Mesenchymal stem cell (in vitro differentiated cells and primary cell): Measurements from ENCODE around the gene NEU4.
"Not testable (repeated sequence)": the region's sequence is repeated elsewhere in the genome, so short reads cannot be mapped to it uniquely, and the experiment has no call there.

Experiments
- DNase-seq: peaks from one replicate; pipeline ENCODE4 v3.0.0-alpha.2; 2013
- H2AFZ ChIP-seq: one replicate; pipeline ENCODE4 v1.6.1; 2013; ENCODE audit warnings: low read depth, mild to moderate bottlenecking, control low read depth, inconsistent platforms, low read length, moderate library complexity
- H2AK5ac ChIP-seq: 2 replicates; pipeline ENCODE4 v1.6.1; 2013; ENCODE audit warnings: low read length, moderate library complexity, mild to moderate bottlenecking, inconsistent platforms; ENCODE audit not compliant: severe bottlenecking
- H2BK120ac ChIP-seq: one replicate; pipeline ENCODE4 v1.6.1; 2013; ENCODE audit warnings: low read depth, mild to moderate bottlenecking, inconsistent platforms, low read length, moderate library complexity
- H2BK12ac ChIP-seq, 2 experiments: one replicate each; pipeline ENCODE4 v1.6.1; 2013; ENCODE audit warnings: inconsistent platforms in 2 of 2, low read length in 2 of 2, mild to moderate bottlenecking in 2 of 2, moderate library complexity in 2 of 2, control low read depth in 1 of 2
- H2BK15ac ChIP-seq: one replicate; pipeline ENCODE4 v1.6.1; 2013; ENCODE audit warnings: mild to moderate bottlenecking, low read depth, inconsistent platforms; ENCODE audit not compliant: poor library complexity, severe bottlenecking
- H2BK5ac ChIP-seq: 2 replicates; pipeline ENCODE4 v1.6.1; 2013; ENCODE audit warnings: low read depth, mild to moderate bottlenecking, low read length, control low read depth, inconsistent platforms; ENCODE audit not compliant: poor library complexity, severe bottlenecking
- H3K14ac ChIP-seq, 2 experiments: one replicate each; pipeline ENCODE4 v1.6.1; 2013; ENCODE audit warnings: inconsistent platforms in 2 of 2, low read length in 2 of 2, control low read depth in 1 of 2, mild to moderate bottlenecking in 1 of 2, moderate library complexity in 1 of 2
- H3K18ac ChIP-seq, 2 experiments: one replicate each; pipeline ENCODE4 v1.6.1; 2013; ENCODE audit warnings: inconsistent platforms in 2 of 2, low read length in 2 of 2, control low read depth in 1 of 2, low read depth in 1 of 2, mild to moderate bottlenecking in 1 of 2
- H3K23ac ChIP-seq, 2 experiments: one replicate each; pipeline ENCODE4 v1.6.1; 2013; ENCODE audit warnings: inconsistent platforms in 2 of 2, low read length in 2 of 2, mild to moderate bottlenecking in 2 of 2, moderate library complexity in 2 of 2, control low read depth in 1 of 2
- H3K27ac ChIP-seq: 2 replicates; pipeline ENCODE4 v1.5.1; 2013; ENCODE audit warnings: mild to moderate bottlenecking, moderate library complexity, low read length, control low read depth, inconsistent platforms; ENCODE audit not compliant: poor library complexity, severe bottlenecking
- H3K27me3 ChIP-seq, 2 experiments: 2 replicates each; pipeline versions ENCODE4 v1.6.1 to v1.7.0; 2013; ENCODE audit warnings: low read length in 2 of 2, mild to moderate bottlenecking in 2 of 2, moderate library complexity in 2 of 2, control low read depth in 1 of 2, inconsistent platforms in 1 of 2; ENCODE audit not compliant: control insufficient read depth in 1 of 2, insufficient read depth in 1 of 2
- H3K36me3 ChIP-seq, 2 experiments: 2 replicates each; pipeline versions ENCODE4 v1.6.1 to v1.7.0; 2013; ENCODE audit warnings: low read length in 2 of 2, control low read depth in 1 of 2, inconsistent platforms in 1 of 2, low read depth in 1 of 2, mild to moderate bottlenecking in 1 of 2; ENCODE audit not compliant: insufficient read depth in 2 of 2, control insufficient read depth in 1 of 2
- H3K4ac ChIP-seq, 2 experiments: one replicate each; pipeline ENCODE4 v1.6.1; 2013; ENCODE audit warnings: inconsistent platforms in 2 of 2, low read length in 2 of 2, mild to moderate bottlenecking in 2 of 2, moderate library complexity in 2 of 2, control low read depth in 1 of 2, low read depth in 1 of 2
- H3K4me1 ChIP-seq: 2 replicates; pipeline ENCODE4 v1.6.1; 2013; ENCODE audit warnings: low read depth, low read length, control low read depth; ENCODE audit not compliant: control insufficient read depth, insufficient read depth
- H3K4me2 ChIP-seq: 2 replicates; pipeline ENCODE4 v1.6.1; 2013; ENCODE audit warnings: low read length, mild to moderate bottlenecking, inconsistent platforms; ENCODE audit not compliant: poor library complexity, severe bottlenecking
- H3K4me3 ChIP-seq, 2 experiments: 2 replicates each; pipeline versions ENCODE4 v1.5.1 to v1.7.0; 2013; ENCODE audit warnings: low read length in 2 of 2, mild to moderate bottlenecking in 2 of 2, control low read depth in 1 of 2, low read depth in 1 of 2; ENCODE audit not compliant: insufficient read depth in 1 of 2
- H3K79me1 ChIP-seq: replicated peaks from 2 replicates; pipeline ENCODE4 v1.6.1; 2013; ENCODE audit warnings: mild to moderate bottlenecking, control low read depth, low read length, inconsistent platforms; ENCODE audit not compliant: poor library complexity, severe bottlenecking
- H3K9ac ChIP-seq: 2 replicates; pipeline ENCODE4 v1.7.0; 2013; ENCODE audit warnings: mild to moderate bottlenecking, low read length, moderate library complexity
- H3K9me3 ChIP-seq: 2 replicates; pipeline ENCODE4 v1.7.0; 2013; ENCODE audit warnings: mild to moderate bottlenecking, low read length; ENCODE audit not compliant: control insufficient read depth
- H4K8ac ChIP-seq: one replicate; pipeline ENCODE4 v1.6.1; 2013; ENCODE audit warnings: inconsistent platforms, mild to moderate bottlenecking, low read length, moderate library complexity
- H4K91ac ChIP-seq: one replicate; pipeline ENCODE4 v1.6.1; 2013; ENCODE audit warnings: mild to moderate bottlenecking, low read length, inconsistent platforms
- WGBS: methylation state at CpG from one replicate; pipeline ENCODE4 v1.1.7; 2013; ENCODE audit warnings: mixed read lengths; 5-methylcytosine and 5-hydroxymethylcytosine counted together

Gene NEU4

GRCh38 chr2:241823531-241824437 is 14.8 kb downstream of the NEU4 start:
- H3K79me1 ChIP-seq: not testable (repeated sequence)
- H3K27me3 ChIP-seq: peaks cover 0 to 21% of the 10 kb centered on the region in 2 experiments

GRCh38 chr2:241827394-241827793 is 18.4 kb downstream of the NEU4 start:
- Histone ChIP-seq H3K9me3 (peaks cover 44% of the 10 kb centered on the region), H3K79me1 (no peaks in the 10 kb centered on the region), H2BK15ac (no peak overlapping the region), H2BK5ac (no peak overlapping the region), H2AK5ac (no peak overlapping the region), H3K27me3 (peaks cover 0 to 15% of the 10 kb centered on the region in 2 experiments), H3K4me2 (no peak overlapping the region), H3K23ac (no peak overlapping the region), H3K9ac (no peak overlapping the region), H3K4me3 (no peak overlapping the region), H2BK120ac (no peak overlapping the region), H3K36me3 (no peaks in the 10 kb centered on the region), H4K91ac (no peak overlapping the region), H3K4me1 (no peaks in the 10 kb centered on the region), H2AFZ (no peak overlapping the region), H3K27ac (no peak overlapping the region), H4K8ac (no peak overlapping the region), H2BK12ac (no peak overlapping the region), H3K4ac (no peak overlapping the region), H3K14ac (no peak overlapping the region), H3K18ac (no peak overlapping the region)
- DNase-seq: no peak
- no CpG with 5 or more reads among the region's 2 CpGs for WGBS

More at GRCh38 chr2:241823531-241824437, 14.8 kb downstream of the NEU4 start:
- DNase-seq, H3K4me2 ChIP-seq, H4K8ac ChIP-seq, H2BK12ac ChIP-seq, H4K91ac ChIP-seq, H2BK5ac ChIP-seq, H2AFZ ChIP-seq, H3K18ac ChIP-seq, H3K36me3 ChIP-seq, H2AK5ac ChIP-seq, H2BK15ac ChIP-seq, H3K4me1 ChIP-seq, H3K4me3 ChIP-seq, H3K23ac ChIP-seq, H3K14ac ChIP-seq, H3K9ac ChIP-seq, H3K27ac ChIP-seq, H3K4ac ChIP-seq, H2BK120ac ChIP-seq: not testable (repeated sequence)
- 90% methylated on average over 45 of the region's 45 CpGs for WGBS
- H3K9me3 ChIP-seq: peaks cover 33% of the 10 kb centered on the region

- no peak overlapping the region for H3K18ac ChIP-seq
- H4K91ac ChIP-seq: no peak overlapping the region
- peaks cover 11 to 45% of the 10 kb centered on the region in 2 experiments for H3K27me3 ChIP-seq
- no peak overlapping the region for H3K27ac ChIP-seq
- DNase-seq: no peak
- 82% methylated on average over 9 of the region's 13 CpGs for WGBS
- no peaks in the 10 kb centered on the region for H3K79me1 ChIP-seq
- no peak overlapping the region for H3K23ac ChIP-seq
- no peak overlapping the region for H3K4me3 ChIP-seq
- no peak overlapping the region for H2BK120ac ChIP-seq
- H2BK12ac ChIP-seq: no peak overlapping the region
- no peak overlapping the region for H2AFZ ChIP-seq
- no peak overlapping the region for H2AK5ac ChIP-seq
- no peaks in the 10 kb centered on the region for H3K36me3 ChIP-seq
- no peaks in the 10 kb centered on the region for H3K4me1 ChIP-seq
- no peak overlapping the region for H2BK5ac ChIP-seq
- H3K9me3 ChIP-seq: peaks cover 10% of the 10 kb centered on the region
- H3K9ac ChIP-seq: no peak overlapping the region
- H3K4me2 ChIP-seq: no peak overlapping the region
- no peak overlapping the region for H3K14ac ChIP-seq
- H3K4ac ChIP-seq: no peak overlapping the region
- no peak overlapping the region for H2BK15ac ChIP-seq
- no peak overlapping the region for H4K8ac ChIP-seq
Observed at GRCh38 chr2:241833101-241833663, 24.2 kb downstream of the NEU4 start.

- not testable (repeated sequence) for H4K91ac ChIP-seq, H2BK12ac ChIP-seq, H3K23ac ChIP-seq, H3K4me1 ChIP-seq, H3K36me3 ChIP-seq, H3K27ac ChIP-seq, H3K79me1 ChIP-seq, H2AFZ ChIP-seq, H3K18ac ChIP-seq, H3K14ac ChIP-seq, H4K8ac ChIP-seq, H2AK5ac ChIP-seq, H3K4ac ChIP-seq, H3K9ac ChIP-seq, H3K4me3 ChIP-seq, H2BK15ac ChIP-seq, H2BK5ac ChIP-seq, H2BK120ac ChIP-seq, DNase-seq, H3K4me2 ChIP-seq
- Histone ChIP-seq H3K9me3 (peaks cover 10% of the 10 kb centered on the region), H3K27me3 (peaks cover 11 to 52% of the 10 kb centered on the region in 2 experiments)
- WGBS: 91% methylated on average over 27 of the region's 28 CpGs
Observed at GRCh38 chr2:241833756-241834526, 24.9 kb downstream of the NEU4 start.
